Mesendoderm (in vitro differentiated cells): Measurements from ENCODE around the gene PTH1R.

Experiments
- DNase-seq: peaks from one replicate; pipeline ENCODE4 v3.0.0; 2013
- H2AK5ac ChIP-seq: 2 replicates; pipeline ENCODE4 v1.6.1; 2013; ENCODE audit warnings: low read length, inconsistent platforms
- H2BK120ac ChIP-seq: 2 replicates; pipeline ENCODE4 v1.6.1; 2013; ENCODE audit warnings: low read depth, mild to moderate bottlenecking, low read length, moderate library complexity, mixed read lengths
- H2BK15ac ChIP-seq: replicated peaks from 2 replicates; pipeline ENCODE4 v1.6.1; 2013; ENCODE audit warnings: low read depth, mild to moderate bottlenecking, moderate library complexity
- H2BK5ac ChIP-seq: 2 replicates; pipeline ENCODE4 v1.6.1; 2013; ENCODE audit warnings: low read length, inconsistent platforms
- H3K18ac ChIP-seq: 2 replicates; pipeline ENCODE4 v1.6.1; 2013; ENCODE audit warnings: mild to moderate bottlenecking, low read length, mixed read lengths
- H3K23ac ChIP-seq: one replicate; pipeline ENCODE4 v1.6.1; 2013; ENCODE audit warnings: low read length
- H3K27ac ChIP-seq: 2 replicates; pipeline ENCODE4 v1.5.1; 2013; ENCODE audit warnings: low read depth, mild to moderate bottlenecking, inconsistent platforms, low read length, moderate library complexity
- H3K27me3 ChIP-seq: 2 replicates; pipeline ENCODE4 v1.6.1; 2013; ENCODE audit warnings: low read length, control low read depth, mild to moderate bottlenecking, inconsistent platforms; ENCODE audit not compliant: insufficient read depth, poor library complexity
- H3K36me3 ChIP-seq: 2 replicates; pipeline ENCODE4 v1.6.1; 2013; ENCODE audit warnings: low read length, inconsistent platforms; ENCODE audit not compliant: control insufficient read depth, insufficient read depth
- H3K4ac ChIP-seq: one replicate; pipeline ENCODE4 v1.6.1; 2013; ENCODE audit warnings: low read depth, mild to moderate bottlenecking, low read length, moderate library complexity
- H3K4me1 ChIP-seq: 2 replicates; pipeline ENCODE4 v1.6.1; 2013; ENCODE audit warnings: low read depth, low read length, inconsistent platforms; ENCODE audit not compliant: control insufficient read depth
- H3K4me2 ChIP-seq: 2 replicates; pipeline ENCODE4 v1.6.1; 2013; ENCODE audit warnings: low read length
- H3K4me3 ChIP-seq: 2 replicates; pipeline ENCODE4 v1.5.1; 2013; ENCODE audit warnings: mild to moderate bottlenecking, low read length
- H3K56ac ChIP-seq: one replicate; pipeline ENCODE4 v1.6.1; 2013; ENCODE audit warnings: low read length
- H3K79me1 ChIP-seq: 2 replicates; pipeline ENCODE4 v1.6.1; 2013; ENCODE audit warnings: low read length, inconsistent platforms
- H3K79me2 ChIP-seq: 2 replicates; pipeline ENCODE4 v1.6.1; 2013; ENCODE audit warnings: mild to moderate bottlenecking, low read length; ENCODE audit not compliant: control insufficient read depth, insufficient read depth
- H3K9ac ChIP-seq: 2 replicates; pipeline ENCODE4 v1.6.1; 2013; ENCODE audit warnings: low read length, inconsistent platforms
- H4K5ac ChIP-seq: one replicate; pipeline ENCODE4 v1.6.1; 2013; ENCODE audit warnings: low read length
- H4K8ac ChIP-seq: one replicate; pipeline ENCODE4 v1.6.1; 2013; ENCODE audit warnings: low read depth, mild to moderate bottlenecking, control low read depth, low read length, moderate library complexity
- WGBS: extraction: QIAGEN DNeasy Blood & Tissue Kit; methylation state at CpG from one replicate; pipeline ENCODE4 v1.1.7; 2013; ENCODE audit warnings: low lambda C conversion rate, missing lambda C conversion rate; ENCODE audit not compliant: insufficient coverage; ENCODE audit errors: extremely low coverage; 5-methylcytosine and 5-hydroxymethylcytosine counted together

The PTH1R gene

DNA sequence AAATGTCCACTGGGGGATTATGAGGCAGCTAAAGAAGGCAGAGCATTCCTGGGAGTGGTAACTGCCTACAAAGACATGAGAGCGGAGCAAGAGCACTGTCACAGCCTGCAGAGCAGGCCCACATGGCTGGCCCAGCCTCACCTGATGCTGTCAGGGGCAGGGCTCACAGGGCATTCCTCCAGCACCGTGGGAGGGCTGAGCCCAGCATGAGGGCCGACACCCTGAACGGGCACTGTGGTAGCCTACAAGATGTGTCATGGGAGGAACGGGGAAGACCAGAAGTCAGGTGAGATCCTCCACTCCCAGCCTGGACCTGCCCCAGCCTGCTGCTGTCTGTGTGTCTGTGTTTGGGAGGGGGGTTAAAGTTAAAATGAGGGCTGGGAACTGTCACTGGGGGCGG lies 68.9 kb downstream of the PTH1R start:
- Histone ChIP-seq H2AK5ac (no peak overlapping the region), H4K5ac (no peak overlapping the region), H3K9ac (no peak overlapping the region), H3K79me2 (peaks cover 90% of the 10 kb centered on the region), H3K27ac (no peak overlapping the region), H3K4me2 (no peak overlapping the region), H3K4me1 (peaks cover 42% of the 10 kb centered on the region), H3K56ac (no peak overlapping the region), H3K79me1 (peaks cover 65% of the 10 kb centered on the region), H4K8ac (no peak overlapping the region), H2BK5ac (no peak overlapping the region), H3K4me3 (no peak overlapping the region), H3K18ac (no peak overlapping the region), H3K23ac (no peak overlapping the region), H3K4ac (no peak overlapping the region), H2BK15ac (no peak overlapping the region), H3K27me3 (no peaks in the 10 kb centered on the region), H2BK120ac (no peak overlapping the region), H3K36me3 (no peaks in the 10 kb centered on the region)
- WGBS, result no CpG with 5 or more reads among the region's 6 CpGs
- DNase-seq, result no peak

DNA sequence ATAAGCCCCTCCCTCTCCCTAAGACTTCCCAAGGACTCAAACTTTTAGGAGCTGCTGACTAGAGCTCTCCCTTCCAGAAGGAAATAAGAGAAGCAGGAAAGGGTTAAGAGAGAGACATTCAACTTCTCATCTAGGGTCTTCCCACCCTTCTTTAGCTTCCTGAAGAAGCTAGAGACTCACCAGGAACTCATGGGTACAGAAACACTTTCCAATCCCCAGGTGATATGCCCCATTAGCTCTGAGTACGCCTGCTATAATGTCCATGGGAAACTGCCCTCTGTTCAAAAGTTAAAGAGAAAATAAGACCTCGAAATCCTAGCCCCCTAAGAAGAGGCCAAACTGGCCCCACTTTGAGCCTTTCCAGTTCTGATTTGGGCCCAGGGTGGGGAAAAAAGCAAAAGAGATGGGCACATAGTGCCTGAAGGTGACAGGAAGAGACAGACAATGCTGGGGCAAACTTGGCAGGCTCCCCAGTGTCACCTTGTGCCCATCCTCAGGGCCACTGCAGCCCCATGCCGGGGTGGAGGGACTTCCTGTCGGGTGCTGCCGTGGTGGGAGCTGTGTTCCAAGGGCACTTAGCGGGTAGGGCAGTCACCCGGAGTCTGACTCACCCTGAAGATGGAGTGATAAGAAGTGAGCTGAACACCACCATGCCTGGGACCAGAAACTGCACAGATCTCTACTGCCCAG lies 69.5 kb downstream of the PTH1R start:
- DNase-seq, result no peak
- Histone ChIP-seq H3K9ac (no peak overlapping the region), H4K8ac (no peak overlapping the region), H4K5ac (no peak overlapping the region), H3K79me2 (peaks cover 88% of the 10 kb centered on the region), H3K56ac (no peak overlapping the region), H2BK120ac (no peak overlapping the region), H3K4me1 (peaks cover 42% of the 10 kb centered on the region), H3K4me3 (no peak overlapping the region), H3K18ac (no peak overlapping the region), H3K23ac (no peak overlapping the region), H3K27ac (no peak overlapping the region), H2BK15ac (no peak overlapping the region), H2AK5ac (no peak overlapping the region), H3K36me3 (no peaks in the 10 kb centered on the region), H3K27me3 (no peaks in the 10 kb centered on the region), H3K4me2 (no peak overlapping the region), H3K79me1 (peaks cover 62% of the 10 kb centered on the region), H2BK5ac (no peak overlapping the region), H3K4ac (no peak overlapping the region)
- no CpG with 5 or more reads among the region's 7 CpGs for WGBS

DNA sequence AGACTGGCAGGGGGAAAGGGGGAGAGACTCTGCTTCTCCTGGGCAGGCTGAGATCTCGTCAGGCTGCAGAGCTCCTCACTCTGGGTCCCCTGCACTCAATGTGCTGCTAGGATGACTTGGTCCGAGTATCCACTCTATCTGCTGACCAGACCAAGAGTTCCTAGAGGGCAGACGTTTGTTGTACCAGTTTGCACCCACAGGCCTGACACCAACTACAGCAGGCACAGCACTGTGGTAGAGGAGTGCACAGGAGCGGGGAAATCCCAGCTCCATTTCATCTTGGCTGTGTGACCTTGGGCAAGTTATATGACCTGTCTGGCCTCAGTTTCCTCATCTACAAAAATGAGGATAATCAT lies 70.0 kb downstream of the PTH1R start:
- H3K23ac ChIP-seq, result no peak overlapping the region
- H4K8ac ChIP-seq, result no peak overlapping the region
- WGBS, result no CpG with 5 or more reads among the region's 4 CpGs
- H2BK120ac ChIP-seq, result no peak overlapping the region
- no peak overlapping the region for H2AK5ac ChIP-seq
- H3K4me2 ChIP-seq, result no peak overlapping the region
- H3K9ac ChIP-seq, result no peak overlapping the region
- H3K27ac ChIP-seq, result no peak overlapping the region
- H4K5ac ChIP-seq, result no peak overlapping the region
- H2BK15ac ChIP-seq, result no peak overlapping the region
- H3K79me1 ChIP-seq, result peaks cover 63% of the 10 kb centered on the region
- no peak overlapping the region for H3K18ac ChIP-seq
- H3K56ac ChIP-seq, result no peak overlapping the region
- H3K4ac ChIP-seq, result no peak overlapping the region
- H3K36me3 ChIP-seq, result no peaks in the 10 kb centered on the region
- no peak overlapping the region for H2BK5ac ChIP-seq
- peaks cover 87% of the 10 kb centered on the region for H3K79me2 ChIP-seq
- DNase-seq, result no peak
- no peaks in the 10 kb centered on the region for H3K27me3 ChIP-seq
- H3K4me1 ChIP-seq, result peaks cover 42% of the 10 kb centered on the region
- H3K4me3 ChIP-seq, result no peak overlapping the region

- Histone ChIP-seq H3K4me1 (peaks cover 37% of the 10 kb centered on the region), H3K23ac (no peak overlapping the region), H2BK15ac (no peak overlapping the region), H3K4me3 (no peak overlapping the region), H3K9ac (no peak overlapping the region), H3K4me2 (no peak overlapping the region), H3K27me3 (no peaks in the 10 kb centered on the region), H3K27ac (no peak overlapping the region), H3K56ac (peak overlapping the region; percentile 11), H3K79me1 (peaks cover 62% of the 10 kb centered on the region), H3K36me3 (no peaks in the 10 kb centered on the region), H3K79me2 (peaks cover 87% of the 10 kb centered on the region), H2BK120ac (no peak overlapping the region), H3K18ac (no peak overlapping the region), H2AK5ac (no peak overlapping the region), H3K4ac (no peak overlapping the region), H2BK5ac (no peak overlapping the region), H4K8ac (no peak overlapping the region), H4K5ac (no peak overlapping the region)
- no CpG with 5 or more reads among the region's 19 CpGs for WGBS
- DNase-seq, result peak; percentile 88
Observed at GRCh38 chr3:46947981-46948791, 70.7 kb downstream of the PTH1R start.

- Histone ChIP-seq H2BK15ac (no peak overlapping the region), H3K23ac (no peak overlapping the region), H2AK5ac (no peak overlapping the region), H3K4me2 (no peak overlapping the region), H2BK5ac (no peak overlapping the region), H4K5ac (no peak overlapping the region), H3K4ac (no peak overlapping the region), H3K79me2 (peaks cover 87% of the 10 kb centered on the region), H3K18ac (no peak overlapping the region), H3K9ac (no peak overlapping the region), H4K8ac (no peak overlapping the region), H3K4me3 (no peak overlapping the region), H3K79me1 (peaks cover 65% of the 10 kb centered on the region), H3K56ac (no peak overlapping the region), H3K27me3 (no peaks in the 10 kb centered on the region), H3K27ac (no peak overlapping the region), H2BK120ac (no peak overlapping the region), H3K36me3 (no peaks in the 10 kb centered on the region), H3K4me1 (peaks cover 34% of the 10 kb centered on the region)
- peak; percentile 50 for DNase-seq
- no CpG with 5 or more reads among the region's 6 CpGs for WGBS
Observed at GRCh38 chr3:46948830-46949671, 71.5 kb downstream of the PTH1R start.
